A549 (cell line): Measurements from ENCODE around the gene KCNQ1. TPM values are rescaled to one million over a fixed set of nuclear protein-coding genes. Genes with fewer than 3 reads are reported as not detected.

Experiments
- ATAC-seq, 2 experiments: fragments of 200-7000 bp in 1 of 2; fragments of >200 bp in 1 of 2; cut with Nextera tagmentation in 1 of 2; cut with Tn5 transposase in 1 of 2; 3 replicates each; pipeline versions ENCODE4 v1.8.0 to v1.9.1; 2018 to 2020; ENCODE audit warnings: mild to moderate bottlenecking in 1 of 2, moderate library complexity in 1 of 2
- CTCF ChIA-PET: fragments of 300-600 bp; sonication (Branson Sonifier 250); formaldehyde crosslinking; extraction: SDS; loops from one replicate; lab custom pipeline; 2021; ENCODE audit warnings: antibody characterized with exemption, inconsistent platforms; lab: Yijun Ruan, JAX
- POLR2A ChIA-PET: fragments of 350-600 bp; formaldehyde crosslinking; extraction: SDS; loops from one replicate; lab custom pipeline; 2021; ENCODE audit warnings: antibody characterized with exemption, inconsistent platforms; lab: Yijun Ruan, JAX
- DNase-seq, 2 experiments: peaks; one replicate each; pipeline versions ENCODE4 v3.0.0 to v3.0.0-alpha.2; 2011 to 2016; ENCODE audit warnings: low read depth in 1 of 2, low spot score in 1 of 2
- FAIRE-seq: peaks from 2 replicates; lab custom pipeline; 2011; peaks lifted over from hg19 to GRCh38; lab: Jason Lieb, UNC
- H3K27ac ChIP-seq, 2 experiments: fragments of >200 bp; sonication (Bioruptor Twin); formaldehyde crosslinking; 3 replicates each; pipeline ENCODE4 v1.5.1; 2016 to 2017
- H3K4me1 ChIP-seq: fragments of >200 bp; sonication (Bioruptor Twin); formaldehyde crosslinking; 3 replicates; pipeline ENCODE4 v1.6.1; 2016
- H3K4me2 ChIP-seq: fragments of >200 bp; sonication (Bioruptor Twin); formaldehyde crosslinking; 3 replicates; pipeline ENCODE4 v1.6.1; 2016
- H3K4me3 ChIP-seq: fragments of >200 bp; sonication (Bioruptor Twin); formaldehyde crosslinking; 3 replicates; pipeline ENCODE4 v1.5.1; 2016
- H3K9me3 ChIP-seq: fragments of >200 bp; sonication (Bioruptor Twin); formaldehyde crosslinking; 3 replicates; pipeline ENCODE4 v1.6.1; 2016
- ATOH8 ChIP-seq: fragments of 250-450 bp; sonication (Bioruptor Pico); IDR thresholded peaks from 2 replicates; pipeline ENCODE4 v1.5.0; 2020; ENCODE audit warnings: low read depth, mild to moderate bottlenecking, moderate library complexity
- CEBPB ChIP-seq, 2 experiments: fragments of >200 bp in 1 of 2; sonication (Bioruptor Twin) in 1 of 2; formaldehyde crosslinking in 1 of 2; IDR thresholded peaks; 2 replicates each; pipeline ENCODE4 v1.6.1; 2012 to 2016
- CHD2 ChIP-seq: fragments of 150-350 bp; IDR thresholded peaks from 2 replicates; pipeline ENCODE4 v1.6.1; 2014; ENCODE audit warnings: low read length; ENCODE audit not compliant: partially characterized antibody
- CHD4 ChIP-seq: fragments of 200-600 bp; sonication (generic); IDR thresholded peaks from 2 replicates; pipeline ENCODE4 v1.6.1; 2016; ENCODE audit warnings: antibody characterized with exemption, mild to moderate bottlenecking, borderline replicate concordance
- CTCF ChIP-seq: fragments of >200 bp; sonication (Bioruptor Twin); formaldehyde crosslinking; IDR thresholded peaks from 3 replicates; pipeline ENCODE4 v1.5.1; 2016
- ELK1 ChIP-seq: fragments of 150-350 bp; IDR thresholded peaks from 2 replicates; pipeline ENCODE4 v1.6.1; 2014; ENCODE audit warnings: low read depth, mild to moderate bottlenecking, low read length
- EP300 ChIP-seq, 2 experiments: fragments of >200 bp; sonication (Bioruptor Twin); formaldehyde crosslinking; IDR thresholded peaks; 2 replicates in 1 of 2; 3 replicates in 1 of 2; pipeline ENCODE4 v1.6.1; 2016 to 2017
- FOSB ChIP-seq: fragments of 250-450 bp; sonication (Bioruptor Pico); IDR thresholded peaks from 2 replicates; pipeline ENCODE4 v1.5.0; 2020; ENCODE audit warnings: mild to moderate bottlenecking, moderate library complexity
- FOSL2 ChIP-seq, 2 experiments: fragments of 450-650 bp in 1 of 2; fragments of >200 bp in 1 of 2; sonication (Bioruptor Twin) in 1 of 2; formaldehyde crosslinking; IDR thresholded peaks; 2 replicates each; pipeline versions ENCODE4 v1.5.0 to v1.6.1; 2016 to 2020; ENCODE audit warnings: mild to moderate bottlenecking in 1 of 2, moderate library complexity in 1 of 2
- FOXS1 ChIP-seq: fragments of 250-450 bp; sonication (Bioruptor Pico); IDR thresholded peaks from 2 replicates; pipeline ENCODE4 v1.5.0; 2020; ENCODE audit warnings: mild to moderate bottlenecking, moderate library complexity
- GATA3 ChIP-seq: IDR thresholded peaks from 2 replicates; pipeline ENCODE4 v1.6.1; 2012; ENCODE audit warnings: borderline replicate concordance
- HDAC2 ChIP-seq: fragments of 200-600 bp; sonication (generic); IDR thresholded peaks from 2 replicates; pipeline ENCODE4 v1.6.1; 2016
- HOXB13 ChIP-seq: fragments of 250-450 bp; sonication (Bioruptor Pico); IDR thresholded peaks from 2 replicates; pipeline ENCODE4 v1.5.0; 2020; ENCODE audit warnings: low read depth, mild to moderate bottlenecking, moderate library complexity
- KDM5A ChIP-seq: fragments of 200-600 bp; sonication (generic); IDR thresholded peaks from 2 replicates; pipeline ENCODE4 v1.6.1; 2016; ENCODE audit warnings: antibody characterized with exemption, mild to moderate bottlenecking
- MAZ ChIP-seq: fragments of 150-350 bp; IDR thresholded peaks from 2 replicates; pipeline ENCODE4 v1.6.1; 2014; ENCODE audit warnings: antibody characterized with exemption, low read depth, low read length, borderline replicate concordance
- NR3C1 ChIP-seq: fragments of >200 bp; sonication (Bioruptor Twin); formaldehyde crosslinking; IDR thresholded peaks from 3 replicates; pipeline ENCODE4 v1.6.1; 2017
- POLR2AphosphoS2 ChIP-seq: conservative IDR thresholded peaks from 2 replicates; pipeline ENCODE4 v1.6.1; 2012; ENCODE audit warnings: low read length, improper control_type of control experiment, inconsistent platforms
- RFX5 ChIP-seq: fragments of 450-650 bp; IDR thresholded peaks from 2 replicates; pipeline ENCODE4 v1.7.1; 2014; ENCODE audit warnings: antibody characterized with exemption, mild to moderate bottlenecking, moderate library complexity
- SREBF2 ChIP-seq: fragments of 450-650 bp; IDR thresholded peaks from 2 replicates; pipeline ENCODE4 v1.6.1; 2014; ENCODE audit warnings: mild to moderate bottlenecking, moderate library complexity
- ZC3H11A ChIP-seq: fragments of 450-650 bp; IDR thresholded peaks from 2 replicates; pipeline ENCODE4 v1.6.1; 2014; ENCODE audit warnings: antibody characterized with exemption, mild to moderate bottlenecking
- WGBS: methylation state at CpG from one replicate; pipeline ENCODE4 v1.1.6; 2017; ENCODE audit errors: missing lambda C conversion rate; 5-methylcytosine and 5-hydroxymethylcytosine counted together
- polyA plus RNA-seq, 4 experiments: library from polyadenylated mRNA; depleted of rRNA in 3 of 4; stranded (reverse); fragments of >200 nt; fragmentation: RNase III in 1 of 4; extraction: RNeasy Plus Mini Kit Qiagen cat#74134 plus additional on column Dnase treatment in 1 of 4; gene quantifications; 2 replicates in 3 of 4; 3 replicates in 1 of 4; pipeline ENCODE4 v1.2.3, GENCODE V29; 2011 to 2017
- TF ChIP-seq, protein P1 (sequence below): fragments of 200-600 bp; sonication (generic); IDR thresholded peaks from 2 replicates; pipeline ENCODE4 v1.6.1; 2016; ENCODE audit warnings: antibody characterized with exemption, mild to moderate bottlenecking, moderate library complexity
- TF ChIP-seq, protein P2 (sequence below): fragments of 450-650 bp; IDR thresholded peaks from 2 replicates; pipeline ENCODE4 v1.6.1; 2014; ENCODE audit warnings: antibody characterized with exemption

The KCNQ1 gene
- polyA plus RNA-seq, 2 of the 4 experiments (the other 2 are of a cell fraction): 0.14 to 0.17 TPM

DNA sequence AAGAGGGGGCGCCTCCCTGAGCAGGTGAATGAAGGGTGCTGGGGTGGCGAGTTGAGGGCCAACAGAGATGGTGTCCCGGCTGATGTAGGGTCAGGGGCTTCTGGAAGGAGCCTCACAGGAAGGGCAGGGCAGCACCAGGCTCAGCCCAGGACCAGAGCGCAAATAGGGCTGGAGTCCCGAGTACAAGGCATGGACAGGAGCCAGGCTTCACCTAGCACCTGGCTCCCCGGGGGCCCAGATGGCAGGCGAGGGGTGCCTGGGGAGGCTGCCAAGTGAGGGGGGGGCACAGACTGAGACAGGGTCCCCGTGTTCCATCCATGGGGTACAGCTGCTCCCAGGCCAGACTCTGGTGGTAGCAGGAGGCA, 105.8 kb downstream of the KCNQ1 start:
- no peaks in the 10 kb centered on the region for H3K4me1 ChIP-seq
- ATAC-seq: no peak
- no peaks in the 10 kb centered on the region for H3K9me3 ChIP-seq
- H3K4me2 ChIP-seq: no peak overlapping the region
- TF ChIP-seq CTCF (no peak), FOSL2 (IDR thresholded peaks at IDR 0.05) (no peak), FOSL2 (CRISPR knock-in tag; IDR thresholded peaks at IDR 0.05) (no peak), POLR2AphosphoS2 (no peak), RFX5 (no peak), ATOH8 (CRISPR knock-in tag) (no peak), EP300 (IDR thresholded peaks at IDR 0.05) (no peak), HOXB13 (CRISPR knock-in tag) (no peak), FOXS1 (CRISPR knock-in tag) (no peak), NR3C1 (no peak), HDAC2 (no peak), SREBF2 (no peak), GATA3 (no peak), ZC3H11A (no peak), FOSB (CRISPR knock-in tag) (no peak), MAZ (no peak), CHD4 (no peak)
- TF ChIP-seq, protein P1, sequence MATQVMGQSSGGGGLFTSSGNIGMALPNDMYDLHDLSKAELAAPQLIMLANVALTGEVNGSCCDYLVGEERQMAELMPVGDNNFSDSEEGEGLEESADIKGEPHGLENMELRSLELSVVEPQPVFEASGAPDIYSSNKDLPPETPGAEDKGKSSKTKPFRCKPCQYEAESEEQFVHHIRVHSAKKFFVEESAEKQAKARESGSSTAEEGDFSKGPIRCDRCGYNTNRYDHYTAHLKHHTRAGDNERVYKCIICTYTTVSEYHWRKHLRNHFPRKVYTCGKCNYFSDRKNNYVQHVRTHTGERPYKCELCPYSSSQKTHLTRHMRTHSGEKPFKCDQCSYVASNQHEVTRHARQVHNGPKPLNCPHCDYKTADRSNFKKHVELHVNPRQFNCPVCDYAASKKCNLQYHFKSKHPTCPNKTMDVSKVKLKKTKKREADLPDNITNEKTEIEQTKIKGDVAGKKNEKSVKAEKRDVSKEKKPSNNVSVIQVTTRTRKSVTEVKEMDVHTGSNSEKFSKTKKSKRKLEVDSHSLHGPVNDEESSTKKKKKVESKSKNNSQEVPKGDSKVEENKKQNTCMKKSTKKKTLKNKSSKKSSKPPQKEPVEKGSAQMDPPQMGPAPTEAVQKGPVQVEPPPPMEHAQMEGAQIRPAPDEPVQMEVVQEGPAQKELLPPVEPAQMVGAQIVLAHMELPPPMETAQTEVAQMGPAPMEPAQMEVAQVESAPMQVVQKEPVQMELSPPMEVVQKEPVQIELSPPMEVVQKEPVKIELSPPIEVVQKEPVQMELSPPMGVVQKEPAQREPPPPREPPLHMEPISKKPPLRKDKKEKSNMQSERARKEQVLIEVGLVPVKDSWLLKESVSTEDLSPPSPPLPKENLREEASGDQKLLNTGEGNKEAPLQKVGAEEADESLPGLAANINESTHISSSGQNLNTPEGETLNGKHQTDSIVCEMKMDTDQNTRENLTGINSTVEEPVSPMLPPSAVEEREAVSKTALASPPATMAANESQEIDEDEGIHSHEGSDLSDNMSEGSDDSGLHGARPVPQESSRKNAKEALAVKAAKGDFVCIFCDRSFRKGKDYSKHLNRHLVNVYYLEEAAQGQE: no peak
- TF ChIP-seq, protein P2, sequence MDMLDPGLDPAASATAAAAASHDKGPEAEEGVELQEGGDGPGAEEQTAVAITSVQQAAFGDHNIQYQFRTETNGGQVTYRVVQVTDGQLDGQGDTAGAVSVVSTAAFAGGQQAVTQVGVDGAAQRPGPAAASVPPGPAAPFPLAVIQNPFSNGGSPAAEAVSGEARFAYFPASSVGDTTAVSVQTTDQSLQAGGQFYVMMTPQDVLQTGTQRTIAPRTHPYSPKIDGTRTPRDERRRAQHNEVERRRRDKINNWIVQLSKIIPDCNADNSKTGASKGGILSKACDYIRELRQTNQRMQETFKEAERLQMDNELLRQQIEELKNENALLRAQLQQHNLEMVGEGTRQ: no peak
- DNase-seq: no peak
- H3K27ac ChIP-seq: no peak overlapping the region
- H3K4me3 ChIP-seq: no peak overlapping the region
- ChIA-PET CTCF (interaction anchor here (0.5 to 3.1 kb wide), 3 partner anchors 19 to 561 kb away, joined by 3 to 18 read pairs (median 6); no protein-coding TSS in a partner anchor), POLR2A (no interaction called here)
- FAIRE-seq: no peak
- 44% methylated on average over 6 of the region's 8 CpGs for WGBS

- Histone ChIP-seq H3K9me3 (no peaks in the 10 kb centered on the region), H3K4me1 (no peaks in the 10 kb centered on the region), H3K4me3 (no peak overlapping the region), H3K4me2 (no peak overlapping the region), H3K27ac (no peak overlapping the region)
- DNase-seq (no peak), ATAC-seq (no peak), FAIRE-seq (no peak)
- no peak for TF ChIP-seq CEBPB (IDR thresholded peaks at IDR 0.05)
- TF ChIP-seq ELK1: no peak
- no peak for TF ChIP-seq CHD2
- TF ChIP-seq KDM5A: no peak
- WGBS: 79% methylated on average over 12 of the region's 12 CpGs
- ChIA-PET CTCF (interaction anchor here (0.5 to 3.1 kb wide), 3 partner anchors 19 to 561 kb away, joined by 3 to 18 read pairs (median 6); no protein-coding TSS in a partner anchor), POLR2A (no interaction called here)
Observed at GRCh38 chr11:2551131-2551530, 106.3 kb downstream of the KCNQ1 start.
